C4-2B (cell line): ENCODE data around the gene SCYGR7.

ENCODE experiments used
- H3K27ac ChIP-seq: fragments of 450-650 bp; 2 replicates; pipeline ENCODE4 v1.5.1; 2017
- ZFX ChIP-seq: fragments of 450-650 bp; IDR thresholded peaks from 2 replicates; pipeline ENCODE4 v1.6.1; 2017
- TF ChIP-seq, protein P1 (sequence below): fragments of 450-650 bp; conservative IDR thresholded peaks from 2 replicates; pipeline ENCODE4 v1.5.1; 2017; ENCODE audit warnings: mild to moderate bottlenecking

SCYGR7 gene

DNA sequence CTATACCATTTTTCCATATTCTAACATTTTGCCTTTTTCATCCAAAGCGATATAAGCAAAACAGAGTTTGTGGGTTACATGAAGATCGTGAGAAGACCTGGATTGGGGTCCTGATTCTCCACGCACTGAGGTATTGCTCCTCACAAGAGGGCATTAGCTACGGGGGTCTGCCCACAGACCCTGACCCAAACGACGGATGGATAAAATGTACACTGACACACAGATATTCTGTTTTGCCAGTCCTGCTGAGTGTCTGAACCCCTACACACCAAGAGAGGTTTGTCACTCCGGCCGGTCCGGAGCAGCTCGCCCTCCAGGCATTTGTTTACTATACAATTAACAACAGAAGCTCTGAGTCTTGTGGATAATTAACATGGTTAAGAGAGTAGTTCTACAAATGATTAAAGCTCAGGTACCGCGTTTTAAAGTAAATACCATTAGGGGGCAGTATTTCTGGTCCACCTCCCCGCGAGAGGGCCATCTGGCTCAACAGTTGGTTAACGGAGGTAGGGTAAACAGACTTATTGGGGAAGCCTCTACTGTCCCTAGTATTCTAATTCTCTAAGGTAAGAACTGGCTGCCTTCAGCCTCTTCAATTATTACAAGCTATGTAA is 46.0 kb downstream of the SCYGR7 start:
- no peak for TF ChIP-seq ZFX
- TF ChIP-seq, protein P1, sequence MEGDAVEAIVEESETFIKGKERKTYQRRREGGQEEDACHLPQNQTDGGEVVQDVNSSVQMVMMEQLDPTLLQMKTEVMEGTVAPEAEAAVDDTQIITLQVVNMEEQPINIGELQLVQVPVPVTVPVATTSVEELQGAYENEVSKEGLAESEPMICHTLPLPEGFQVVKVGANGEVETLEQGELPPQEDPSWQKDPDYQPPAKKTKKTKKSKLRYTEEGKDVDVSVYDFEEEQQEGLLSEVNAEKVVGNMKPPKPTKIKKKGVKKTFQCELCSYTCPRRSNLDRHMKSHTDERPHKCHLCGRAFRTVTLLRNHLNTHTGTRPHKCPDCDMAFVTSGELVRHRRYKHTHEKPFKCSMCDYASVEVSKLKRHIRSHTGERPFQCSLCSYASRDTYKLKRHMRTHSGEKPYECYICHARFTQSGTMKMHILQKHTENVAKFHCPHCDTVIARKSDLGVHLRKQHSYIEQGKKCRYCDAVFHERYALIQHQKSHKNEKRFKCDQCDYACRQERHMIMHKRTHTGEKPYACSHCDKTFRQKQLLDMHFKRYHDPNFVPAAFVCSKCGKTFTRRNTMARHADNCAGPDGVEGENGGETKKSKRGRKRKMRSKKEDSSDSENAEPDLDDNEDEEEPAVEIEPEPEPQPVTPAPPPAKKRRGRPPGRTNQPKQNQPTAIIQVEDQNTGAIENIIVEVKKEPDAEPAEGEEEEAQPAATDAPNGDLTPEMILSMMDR: peak; percentile 59
- no peak overlapping the region for H3K27ac ChIP-seq

DNA sequence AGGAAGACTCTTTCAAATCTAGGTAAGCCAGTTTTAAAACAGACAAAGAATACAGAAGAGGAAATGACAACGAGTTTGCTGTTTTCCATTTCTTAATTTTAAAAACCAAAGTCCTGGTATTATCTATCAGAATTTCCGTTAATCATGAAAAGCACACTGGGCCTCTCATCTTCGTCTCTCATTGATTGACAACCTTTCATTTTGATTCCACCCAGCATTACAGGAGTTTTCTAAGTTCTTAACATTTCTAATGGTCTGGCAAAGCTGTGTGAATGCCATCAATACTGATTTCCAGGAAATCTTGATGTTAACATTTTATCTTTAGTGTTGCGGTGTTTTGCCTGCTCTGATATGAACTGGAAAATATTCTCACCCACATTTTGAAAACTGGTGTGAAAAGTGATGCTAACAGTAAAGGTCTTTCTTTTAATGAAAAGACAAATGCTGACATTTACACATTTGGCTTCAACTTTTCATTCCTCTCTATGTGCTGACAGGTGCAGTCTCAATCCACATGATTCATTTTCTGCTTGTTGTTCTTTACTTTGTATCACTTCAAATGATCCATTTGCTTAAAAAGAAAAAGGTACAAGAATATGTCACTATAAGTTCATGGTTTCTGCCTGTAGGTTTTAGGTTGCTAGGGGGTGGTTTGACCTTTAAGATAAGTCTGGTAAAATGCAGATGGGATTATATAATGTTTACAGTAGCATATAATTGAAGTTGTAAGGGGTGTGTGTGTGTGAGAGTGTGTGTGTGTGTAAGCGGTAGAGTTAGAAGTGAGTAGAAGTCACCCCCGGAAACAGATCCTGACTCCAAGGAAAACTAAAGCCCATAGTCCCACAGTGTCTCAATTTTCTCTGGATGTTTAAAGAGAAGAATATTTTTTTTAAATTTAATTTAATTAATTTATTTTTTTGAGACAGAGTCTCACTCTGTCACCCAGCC is 47.0 kb downstream of the SCYGR7 start:
- TF ChIP-seq, protein P1: no peak
- no peak for TF ChIP-seq ZFX
- H3K27ac ChIP-seq: no peak overlapping the region
